ENCODE data around the gene LHX6.

- TF ChIP-seq CTCF (IDR thresholded peaks at IDR 0.05) = no peak
- TF ChIP-seq POLR2A (IDR thresholded peaks at IDR 0.05) = no peak
- TF ChIP-seq POLR2AphosphoS5 (IDR thresholded peaks at IDR 0.05) = no peak
Measured at GRCh38 chr9:122155796-122156195, 73.0 kb downstream of the LHX6 start.

All from upper lobe of left lung (tissue), 4 donors.